Activated CD4-positive, alpha-beta T cell treated with anti-CD3 and anti-CD28 coated beads for 36 hours (primary cell): Measurements from ENCODE around the gene PI4KA. TPM values are rescaled to one million over a fixed set of nuclear protein-coding genes. Genes with fewer than 3 reads are reported as not detected.

ENCODE experiments used
- ATAC-seq: fragments of 200-7000 bp; cut with Tn5 transposase; one replicate; pipeline ENCODE4 v1.10.0; 2021; ENCODE audit warnings: mild to moderate bottlenecking, moderate library complexity
- CTCF ChIA-PET: fragments of 350-600 bp; sonication (Branson Sonifier 250); formaldehyde crosslinking; loops from one replicate; lab custom pipeline; 2021; ENCODE audit warnings: antibody characterized with exemption; lab: Charles Lee
- POLR2A ChIA-PET: fragments of 350-600 bp; sonication (Branson Sonifier 250); formaldehyde crosslinking; loops from one replicate; lab custom pipeline; 2021; ENCODE audit warnings: antibody characterized with exemption, inconsistent platforms; lab: Charles Lee
- DNase-seq: peaks from one replicate; pipeline ENCODE4 v3.0.0-alpha.2; 2020
- H3K27ac Mint-ChIP-seq: one replicate; pipeline ENCODE4 v1.8.0; 2021; ENCODE audit warnings: mixed read lengths
- H3K27me3 Mint-ChIP-seq: one replicate; pipeline ENCODE4 v1.8.0; 2021; ENCODE audit warnings: mixed read lengths
- H3K36me3 Mint-ChIP-seq: one replicate; pipeline ENCODE4 v1.8.0; 2021; ENCODE audit warnings: low read depth, mixed read lengths
- H3K4me1 Mint-ChIP-seq: one replicate; pipeline ENCODE4 v1.8.0; 2021; ENCODE audit warnings: mixed read lengths
- H3K4me3 Mint-ChIP-seq: one replicate; pipeline ENCODE4 v1.8.0; 2021; ENCODE audit warnings: mild to moderate bottlenecking, moderate library complexity, mixed read lengths
- H3K9me3 Mint-ChIP-seq: one replicate; pipeline ENCODE4 v1.8.0; 2021; ENCODE audit warnings: low read depth, mixed read lengths
- intact Hi-C, 2 experiments: fragments of 100-400 bp; cut with DNase I in 1 of 2; cut with micrococcal nuclease in 1 of 2; formaldehyde crosslinking; loops; one replicate each; pipeline versions ENCODE4 v1.14.2 to v1.15.1; 2022 to 2024; cut with DNase I, micrococcal nuclease
- total RNA-seq, 2 experiments: library from RNA; stranded (reverse); gene quantifications; one replicate each; pipeline ENCODE4 v1.2.3, GENCODE V29; 2021

PI4KA gene
- total RNA-seq, 2 experiments from 2014 or later: 52.8 TPM

DNA sequence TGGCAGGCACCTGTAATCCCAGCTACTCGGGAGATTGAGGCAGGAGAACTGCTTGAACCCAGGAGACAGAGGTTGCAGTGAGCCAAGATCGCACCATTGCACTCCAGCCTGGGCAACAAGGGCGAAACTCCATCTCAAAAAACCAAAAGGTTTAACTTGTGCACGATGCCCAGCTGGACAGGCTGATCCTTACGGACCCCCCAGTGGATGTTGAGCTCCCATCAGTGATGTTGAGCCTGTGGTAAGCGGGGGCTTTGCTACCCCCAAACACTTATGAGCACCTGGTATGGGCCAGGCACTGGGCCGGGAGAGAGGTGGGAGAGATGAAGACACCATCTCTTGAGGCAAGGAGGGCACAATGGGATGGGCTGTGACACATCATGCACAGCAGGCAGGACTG is 92.1 kb downstream of the PI4KA start:
- CTCF ChIA-PET: interaction anchor here (0.7 kb wide), 1 partner anchor 99 kb away, joined by 3 read pairs; no protein-coding TSS in a partner anchor
- Mint-ChIP-seq H3K4me1 (no peaks in the 10 kb centered on the region), H3K4me3 (no peak overlapping the region), H3K27ac (no peak overlapping the region), H3K27me3 (no peaks in the 10 kb centered on the region), H3K9me3 (no peaks in the 10 kb centered on the region), H3K36me3 (peaks cover 14% of the 10 kb centered on the region)
- intact Hi-C loops: no loop called here
- ATAC-seq: no peak
- POLR2A ChIA-PET: no interaction called here
- DNase-seq: no peak

DNA sequence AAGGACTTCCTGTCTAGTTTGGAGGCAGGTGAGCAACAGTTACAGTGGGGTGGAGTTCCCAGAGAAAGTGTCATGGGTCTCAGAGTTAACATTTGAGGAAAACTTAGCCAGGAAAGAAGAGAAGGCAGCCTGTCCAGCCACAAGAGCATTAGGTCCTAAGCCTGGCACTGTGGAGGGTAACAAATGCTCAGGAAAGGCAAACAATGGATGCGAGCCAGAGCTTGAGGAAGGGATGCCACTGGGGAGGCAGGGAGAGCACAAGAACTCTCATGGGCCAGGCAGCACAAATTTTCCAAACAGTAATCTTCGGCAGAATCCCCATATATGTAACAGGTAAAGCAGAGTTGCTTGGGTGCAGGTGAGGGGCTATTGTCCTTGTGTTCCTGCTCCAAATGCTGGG is 92.7 kb downstream of the PI4KA start:
- H3K36me3 Mint-ChIP-seq: peaks cover 14% of the 10 kb centered on the region
- intact Hi-C loops: no loop called here
- H3K4me1 Mint-ChIP-seq: no peaks in the 10 kb centered on the region
- no peak overlapping the region for H3K4me3 Mint-ChIP-seq
- ATAC-seq (no peak), DNase-seq (no peak)
- no peaks in the 10 kb centered on the region for H3K9me3 Mint-ChIP-seq
- H3K27me3 Mint-ChIP-seq: no peaks in the 10 kb centered on the region
- ChIA-PET CTCF (interaction anchor here (1.5 kb wide), 1 partner anchor 13 kb away, joined by 3 read pairs; no protein-coding TSS in a partner anchor), POLR2A (no interaction called here)
- H3K27ac Mint-ChIP-seq: no peak overlapping the region

DNA sequence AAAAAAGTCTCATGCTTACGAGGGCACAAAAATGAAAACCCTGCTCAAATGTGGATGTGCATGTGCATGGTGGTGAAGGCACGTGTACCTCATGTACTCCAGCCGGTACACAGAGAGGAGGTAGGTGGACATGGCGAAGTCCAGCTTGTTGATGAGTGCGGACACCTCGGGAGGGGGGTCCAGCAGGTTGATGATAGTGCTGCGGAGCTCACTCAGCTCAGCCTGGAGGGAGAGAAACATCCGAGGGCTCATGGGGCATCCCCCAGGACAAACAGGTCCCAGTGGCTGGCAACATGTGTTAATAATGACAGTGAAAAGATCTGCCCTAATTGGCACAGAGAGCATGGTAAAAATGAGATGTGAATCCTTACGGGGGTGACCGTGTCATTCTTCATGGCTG is 93.9 kb downstream of the PI4KA start:
- ChIA-PET POLR2A (no interaction called here), CTCF (interaction anchor here (1.5 kb wide), 1 partner anchor 15 kb away, joined by 3 read pairs; no protein-coding TSS in a partner anchor)
- peaks cover 14% of the 10 kb centered on the region for H3K36me3 Mint-ChIP-seq
- H3K9me3 Mint-ChIP-seq: no peaks in the 10 kb centered on the region
- intact Hi-C loops: no loop called here
- ATAC-seq (no peak), DNase-seq (no peak)
- H3K27ac Mint-ChIP-seq: no peak overlapping the region
- H3K27me3 Mint-ChIP-seq: no peaks in the 10 kb centered on the region
- no peaks in the 10 kb centered on the region for H3K4me1 Mint-ChIP-seq
- H3K4me3 Mint-ChIP-seq: no peak overlapping the region

DNA sequence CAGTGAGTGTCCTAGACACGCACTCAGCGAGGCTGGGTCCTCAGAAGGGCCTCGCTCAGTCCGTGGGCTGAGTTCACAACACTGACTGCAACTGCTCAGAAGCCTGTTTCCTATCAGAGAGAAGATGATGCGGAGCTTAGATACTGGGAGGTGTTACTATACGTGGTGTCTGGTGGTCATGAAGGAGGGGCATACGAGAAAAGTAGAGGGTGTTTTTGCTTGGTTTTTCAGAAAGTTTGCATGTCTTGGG is 94.2 kb downstream of the PI4KA start:
- POLR2A ChIA-PET: no interaction called here
- DNase-seq: no peak
- H3K9me3 Mint-ChIP-seq: no peaks in the 10 kb centered on the region
- peaks cover 14% of the 10 kb centered on the region for H3K36me3 Mint-ChIP-seq
- H3K4me3 Mint-ChIP-seq: no peak overlapping the region
- intact Hi-C loops: no loop called here
- no peaks in the 10 kb centered on the region for H3K4me1 Mint-ChIP-seq
- H3K27ac Mint-ChIP-seq: no peak overlapping the region
- no peak for ATAC-seq
- H3K27me3 Mint-ChIP-seq: no peaks in the 10 kb centered on the region
- CTCF ChIA-PET: interaction anchor here (1.0 to 2.0 kb wide), 3 partner anchors 13 to 19 kb away, joined by 3 to 4 read pairs (median 3); no protein-coding TSS in a partner anchor

DNA sequence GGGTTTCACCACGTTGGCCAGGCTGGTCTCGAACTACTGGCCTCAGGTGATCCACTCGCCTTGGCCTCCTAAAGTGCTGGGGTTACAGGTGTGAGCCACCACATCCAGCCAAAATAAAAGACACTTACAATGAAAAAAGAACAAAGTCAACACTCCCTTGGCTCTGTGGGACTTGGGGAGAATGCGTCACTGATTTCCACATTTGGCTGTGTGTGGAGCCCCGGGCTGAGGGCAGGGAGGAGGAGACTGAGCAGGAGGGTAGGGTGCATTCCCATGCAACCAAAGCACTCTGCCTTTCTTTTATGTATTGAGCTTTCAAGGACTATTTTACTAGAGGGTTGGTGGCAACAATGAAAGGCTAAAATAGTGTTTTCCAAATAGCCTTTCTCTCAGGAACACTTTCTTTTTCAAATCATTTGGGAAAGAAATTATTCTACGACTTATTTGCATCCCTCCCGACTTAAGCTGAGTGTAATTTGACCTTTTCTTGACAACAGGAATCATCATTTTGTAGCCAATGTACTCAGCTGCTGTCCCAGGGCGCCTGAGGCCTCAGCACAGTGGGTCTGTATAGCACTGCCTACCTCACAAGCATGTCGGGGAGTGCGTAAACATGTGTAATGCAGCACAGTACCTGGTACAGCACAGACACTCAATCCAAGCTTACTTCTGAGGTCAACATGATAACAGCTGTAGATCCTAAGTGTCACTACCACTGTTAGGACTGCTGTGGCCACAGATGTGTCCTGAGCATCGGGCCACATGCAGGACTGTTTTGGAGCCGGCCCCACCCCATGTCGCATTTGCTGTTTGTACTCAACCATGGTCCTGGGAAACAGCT is 94.8 kb downstream of the PI4KA start:
- POLR2A ChIA-PET: no interaction called here
- Mint-ChIP-seq H3K9me3 (no peaks in the 10 kb centered on the region), H3K27me3 (no peaks in the 10 kb centered on the region), H3K27ac (no peak overlapping the region), H3K4me3 (no peak overlapping the region), H3K36me3 (peaks cover 14% of the 10 kb centered on the region), H3K4me1 (no peaks in the 10 kb centered on the region)
- intact Hi-C loops: no loop called here
- DNase-seq (no peak), ATAC-seq (no peak)
- CTCF ChIA-PET: interaction anchor here (1.0 to 2.0 kb wide), 2 partner anchors 14 to 20 kb away, joined by 3 to 4 read pairs; no protein-coding TSS in a partner anchor

DNA sequence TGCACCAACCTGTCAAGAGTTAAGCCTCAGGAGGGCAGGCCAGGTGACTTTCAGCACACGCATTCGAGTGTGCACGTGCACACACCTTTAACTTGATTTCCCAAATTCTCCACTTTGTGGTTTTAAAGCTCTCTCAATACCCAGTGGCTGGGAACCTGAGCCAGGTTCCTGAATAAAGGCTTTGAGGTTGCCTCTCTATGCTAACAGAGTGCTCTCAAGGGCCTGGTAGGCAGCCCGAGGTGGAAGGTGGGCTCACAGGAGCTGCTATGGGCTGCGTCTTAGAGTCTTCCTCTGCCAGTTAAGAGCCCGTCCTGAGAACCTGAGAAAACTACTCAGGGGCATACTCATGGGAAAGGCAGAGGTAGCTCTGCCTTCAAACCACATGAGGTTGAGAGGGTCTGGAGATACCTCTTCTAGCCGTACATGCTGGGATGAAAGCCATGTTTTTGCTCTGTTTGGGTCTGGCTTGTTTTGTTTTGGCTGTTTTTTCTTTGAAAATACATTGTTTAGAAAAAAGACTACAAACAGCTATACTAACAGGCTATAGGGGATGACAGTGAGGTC is 96.3 kb downstream of the PI4KA start:
- DNase-seq (no peak), ATAC-seq (no peak)
- Mint-ChIP-seq H3K4me1 (no peaks in the 10 kb centered on the region), H3K27ac (no peak overlapping the region), H3K27me3 (no peaks in the 10 kb centered on the region), H3K4me3 (no peak overlapping the region), H3K9me3 (no peaks in the 10 kb centered on the region), H3K36me3 (peaks cover 18% of the 10 kb centered on the region)
- CTCF ChIA-PET: interaction anchor here (0.7 to 2.0 kb wide), 2 partner anchors 21 to 62 kb away, joined by 3 to 4 read pairs; no protein-coding TSS in a partner anchor
- POLR2A ChIA-PET: no interaction called here
- intact Hi-C loops: no loop called here

DNA sequence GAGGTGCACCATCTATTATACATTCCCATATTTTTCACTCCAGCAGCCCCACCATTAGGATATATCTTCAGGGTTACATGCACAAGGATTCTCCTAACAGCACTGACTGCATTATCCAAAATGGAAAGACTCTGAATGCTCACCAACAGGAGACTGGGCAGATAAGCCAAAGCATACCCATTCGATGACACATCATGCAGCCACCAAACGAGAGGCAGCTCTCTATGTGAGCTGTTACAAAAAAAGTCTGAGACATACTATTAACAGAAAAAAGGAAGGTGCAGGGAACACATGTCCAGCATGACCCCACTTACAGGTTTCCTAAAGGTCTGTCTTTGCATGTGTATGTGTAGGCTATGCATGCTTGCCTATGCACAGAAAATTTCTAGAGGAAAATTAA is 97.1 kb downstream of the PI4KA start:
- Mint-ChIP-seq H3K27me3 (no peaks in the 10 kb centered on the region), H3K9me3 (no peaks in the 10 kb centered on the region), H3K36me3 (peaks cover 18% of the 10 kb centered on the region), H3K27ac (no peak overlapping the region), H3K4me3 (no peak overlapping the region), H3K4me1 (no peaks in the 10 kb centered on the region)
- ChIA-PET POLR2A (no interaction called here), CTCF (interaction anchor here (0.7 kb wide), 1 partner anchor 63 kb away, joined by 3 read pairs; no protein-coding TSS in a partner anchor)
- ATAC-seq (no peak), DNase-seq (no peak)
- intact Hi-C loops: no loop called here

DNA sequence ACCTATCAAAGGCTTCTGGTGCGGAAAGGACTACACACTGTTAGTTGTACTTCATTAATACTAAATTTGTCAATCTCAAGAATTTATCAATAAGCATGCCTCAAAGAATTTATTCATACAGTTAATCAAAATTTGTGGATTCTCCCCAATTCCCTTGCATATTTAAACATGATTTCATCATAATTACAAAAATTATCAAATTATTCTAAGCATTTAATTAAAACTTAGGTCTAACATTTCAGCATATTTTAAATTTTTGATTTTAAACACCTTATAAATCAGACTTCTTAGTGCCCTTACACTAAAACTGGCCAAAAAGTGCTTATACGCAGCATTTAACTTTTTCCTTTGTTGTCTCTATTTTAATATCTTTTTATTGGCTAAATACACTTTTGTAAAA is 98.5 kb downstream of the PI4KA start:
- H3K4me3 Mint-ChIP-seq: no peak overlapping the region
- CTCF ChIA-PET: interaction anchor here (1.0 kb wide), 1 partner anchor 24 kb away, joined by 7 read pairs; no protein-coding TSS in a partner anchor
- intact Hi-C loops: no loop called here
- DNase-seq (no peak), ATAC-seq (no peak)
- H3K27me3 Mint-ChIP-seq: no peaks in the 10 kb centered on the region
- no peaks in the 10 kb centered on the region for H3K9me3 Mint-ChIP-seq
- H3K27ac Mint-ChIP-seq: no peak overlapping the region
- POLR2A ChIA-PET: no interaction called here
- peaks cover 17% of the 10 kb centered on the region for H3K36me3 Mint-ChIP-seq
- no peaks in the 10 kb centered on the region for H3K4me1 Mint-ChIP-seq

DNA sequence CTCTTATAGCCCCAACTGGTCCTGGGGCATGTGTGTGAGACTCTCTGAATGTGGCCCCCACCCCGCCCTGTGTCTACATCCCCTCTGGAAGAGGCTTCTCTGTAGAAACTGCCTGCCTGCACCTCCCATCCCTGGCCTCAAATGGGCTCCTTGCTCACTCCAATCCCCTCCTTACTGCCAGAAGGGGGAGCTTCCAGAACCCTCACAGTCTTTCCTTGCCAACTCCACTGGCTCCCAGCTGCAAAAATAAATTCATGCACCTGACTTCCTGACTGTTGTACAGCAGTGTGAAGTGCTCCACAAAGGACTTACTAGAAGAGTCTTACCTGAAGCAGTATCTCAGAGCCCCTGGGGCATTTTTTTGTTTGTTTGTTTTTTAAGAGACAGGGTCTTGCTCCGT is 99.9 kb downstream of the PI4KA start:
- Mint-ChIP-seq H3K36me3 (peaks cover 7% of the 10 kb centered on the region), H3K4me3 (no peak overlapping the region), H3K27me3 (no peaks in the 10 kb centered on the region), H3K9me3 (no peaks in the 10 kb centered on the region), H3K4me1 (no peaks in the 10 kb centered on the region), H3K27ac (no peak overlapping the region)
- no peak for ATAC-seq
- CTCF ChIA-PET: interaction anchor here (1.1 kb wide), 1 partner anchor 9 kb away, joined by 4 read pairs; no protein-coding TSS in a partner anchor
- intact Hi-C loops: no loop called here
- DNase-seq: no peak
- POLR2A ChIA-PET: no interaction called here

DNA sequence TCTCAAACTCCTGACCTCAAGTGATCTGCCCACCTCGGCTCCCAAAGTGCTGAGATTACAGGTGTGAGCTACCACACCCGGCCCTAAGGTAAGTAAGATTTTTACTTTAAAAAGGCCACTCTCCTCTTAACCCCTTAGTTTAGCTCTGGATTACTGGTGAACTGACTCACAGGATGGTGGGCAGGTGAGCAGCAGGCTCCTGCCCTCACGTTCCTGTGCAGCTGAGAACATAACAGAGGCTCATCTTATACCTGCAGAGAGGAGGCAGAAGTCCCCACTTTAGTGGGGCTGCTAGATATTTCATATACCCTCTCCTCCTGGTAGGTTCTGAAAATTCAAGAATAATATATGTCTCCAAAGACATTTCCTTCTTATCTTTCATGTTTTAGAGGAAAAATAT is 101.8 kb downstream of the PI4KA start:
- no peaks in the 10 kb centered on the region for H3K9me3 Mint-ChIP-seq
- no peak overlapping the region for H3K27ac Mint-ChIP-seq
- no peaks in the 10 kb centered on the region for H3K27me3 Mint-ChIP-seq
- no peak for DNase-seq
- POLR2A ChIA-PET: no interaction called here
- no peak for ATAC-seq
- peaks cover 7% of the 10 kb centered on the region for H3K36me3 Mint-ChIP-seq
- H3K4me3 Mint-ChIP-seq: no peak overlapping the region
- intact Hi-C loops: no loop called here
- H3K4me1 Mint-ChIP-seq: no peaks in the 10 kb centered on the region
- CTCF ChIA-PET: interaction anchor here (0.6 kb wide), 1 partner anchor 8 kb away, joined by 3 read pairs; no protein-coding TSS in a partner anchor

DNA sequence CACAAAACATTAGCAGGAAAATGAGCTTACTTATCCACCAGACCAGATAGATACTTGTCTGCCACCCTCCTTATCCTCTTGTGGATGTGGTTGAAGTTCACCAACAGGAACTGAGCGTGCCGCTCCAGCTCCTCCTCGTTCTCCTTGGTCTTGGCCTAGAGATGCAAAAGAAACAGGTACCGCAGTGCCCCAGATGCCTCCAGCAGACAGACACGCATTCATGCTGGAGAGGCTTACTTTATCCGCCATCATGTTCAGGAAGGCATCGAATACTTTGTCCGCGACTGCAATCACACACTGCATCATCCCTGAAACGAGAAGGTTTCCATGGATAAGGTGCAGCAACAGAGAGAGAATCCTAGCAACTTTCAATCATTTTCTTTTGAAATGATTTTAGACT is 105.7 kb downstream of the PI4KA start:
- Mint-ChIP-seq H3K36me3 (peaks cover 11% of the 10 kb centered on the region), H3K27me3 (no peaks in the 10 kb centered on the region), H3K9me3 (no peaks in the 10 kb centered on the region), H3K4me3 (no peak overlapping the region), H3K4me1 (peaks cover 2% of the 10 kb centered on the region), H3K27ac (no peak overlapping the region)
- POLR2A ChIA-PET: no interaction called here
- intact Hi-C loops: no loop called here
- ATAC-seq: no peak
- CTCF ChIA-PET: interaction anchor here (0.8 to 1.0 kb wide), 2 partner anchors 12 to 31 kb away, joined by 4 to 6 read pairs; no protein-coding TSS in a partner anchor
- no peak for DNase-seq
